22Rv1 (cell line): ENCODE measurements around the gene SETD7.

Experiments used
- ZFX ChIP-seq: fragments of 450-650 bp; IDR thresholded peaks from 2 replicates; pipeline ENCODE4 v1.6.1; 2017; ENCODE audit warnings: antibody characterized with exemption, borderline replicate concordance
- TF ChIP-seq, protein P1 (sequence below): fragments of 450-650 bp; IDR thresholded peaks from 2 replicates; pipeline ENCODE4 v1.5.1; 2017; ENCODE audit warnings: mild to moderate bottlenecking

DNA sequence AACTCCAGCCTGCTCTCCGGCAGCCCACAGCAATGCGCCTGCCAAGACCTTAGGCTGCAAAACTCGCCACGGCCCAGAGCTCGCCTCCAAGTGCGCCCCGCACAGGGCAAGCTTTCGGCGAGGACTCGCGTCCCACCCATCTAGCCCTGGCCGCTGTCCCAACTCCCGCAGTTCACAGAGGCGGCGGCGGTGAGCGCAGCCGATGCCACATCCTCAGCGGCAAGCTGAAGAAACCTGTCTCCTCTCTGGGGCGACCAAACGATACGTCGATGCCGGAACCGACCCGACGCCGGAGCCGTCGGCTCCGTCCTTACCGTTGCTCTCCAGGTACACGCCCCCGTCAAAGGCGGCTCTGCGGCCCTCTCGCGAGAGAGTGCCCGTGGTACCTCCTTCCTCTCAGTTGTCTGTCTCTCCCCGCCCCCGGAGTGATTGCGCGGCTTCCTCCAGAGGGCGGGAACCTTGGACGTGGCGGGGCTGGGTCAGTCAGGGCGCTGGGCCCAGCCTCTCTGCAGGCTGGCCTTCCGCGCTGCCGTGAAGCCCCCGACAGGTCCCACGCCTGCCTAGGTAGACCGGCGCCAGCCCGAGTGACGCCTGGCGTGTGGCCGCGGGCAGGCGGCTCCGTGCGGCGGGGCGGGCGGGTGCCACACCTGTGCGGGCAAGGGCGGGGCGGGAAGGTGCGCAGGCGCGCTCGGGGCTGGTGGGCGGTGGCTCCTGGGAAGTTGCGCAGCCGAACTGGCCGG, 102.5 kb downstream of the SETD7 start:
- TF ChIP-seq, protein P1, sequence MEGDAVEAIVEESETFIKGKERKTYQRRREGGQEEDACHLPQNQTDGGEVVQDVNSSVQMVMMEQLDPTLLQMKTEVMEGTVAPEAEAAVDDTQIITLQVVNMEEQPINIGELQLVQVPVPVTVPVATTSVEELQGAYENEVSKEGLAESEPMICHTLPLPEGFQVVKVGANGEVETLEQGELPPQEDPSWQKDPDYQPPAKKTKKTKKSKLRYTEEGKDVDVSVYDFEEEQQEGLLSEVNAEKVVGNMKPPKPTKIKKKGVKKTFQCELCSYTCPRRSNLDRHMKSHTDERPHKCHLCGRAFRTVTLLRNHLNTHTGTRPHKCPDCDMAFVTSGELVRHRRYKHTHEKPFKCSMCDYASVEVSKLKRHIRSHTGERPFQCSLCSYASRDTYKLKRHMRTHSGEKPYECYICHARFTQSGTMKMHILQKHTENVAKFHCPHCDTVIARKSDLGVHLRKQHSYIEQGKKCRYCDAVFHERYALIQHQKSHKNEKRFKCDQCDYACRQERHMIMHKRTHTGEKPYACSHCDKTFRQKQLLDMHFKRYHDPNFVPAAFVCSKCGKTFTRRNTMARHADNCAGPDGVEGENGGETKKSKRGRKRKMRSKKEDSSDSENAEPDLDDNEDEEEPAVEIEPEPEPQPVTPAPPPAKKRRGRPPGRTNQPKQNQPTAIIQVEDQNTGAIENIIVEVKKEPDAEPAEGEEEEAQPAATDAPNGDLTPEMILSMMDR, result peak; percentile 58
- no peak for TF ChIP-seq ZFX
